ENCODE measurements around the gene FAM234B.

Gene FAM234B

GRCh38 chr12:13104409-13104808 is 60.2 kb downstream of the FAM234B start:
- peak overlapping the region; percentile 100 for H3K27ac ChIP-seq
- no peak for DNase-seq (ENCODE audit: low read depth, low spot score)

- no peak overlapping the region for H3K27ac ChIP-seq
- DNase-seq (ENCODE audit: low read depth, low spot score): no peak
Observed at GRCh38 chr12:13105781-13106180, 61.6 kb downstream of the FAM234B start.

- no peak overlapping the region for H3K27ac ChIP-seq
- DNase-seq (ENCODE audit: low read depth, low spot score): no peak
Observed at GRCh38 chr12:13106666-13107065, 62.5 kb downstream of the FAM234B start.

GRCh38 chr12:13112968-13113367 is 68.8 kb downstream of the FAM234B start:
- no peak overlapping the region for H3K27ac ChIP-seq
- DNase-seq (ENCODE audit: low read depth, low spot score): no peak

GRCh38 chr12:13114251-13115052 is 70.3 kb downstream of the FAM234B start:
- H3K27ac ChIP-seq: no peak overlapping the region
- DNase-seq (ENCODE audit: low read depth, low spot score): no peak

- no peak overlapping the region for H3K27ac ChIP-seq
- no peak for DNase-seq (ENCODE audit: low read depth, low spot score)
Observed at GRCh38 chr12:13116259-13116658, 72.1 kb downstream of the FAM234B start.

- H3K27ac ChIP-seq: no peak overlapping the region
- no peak for DNase-seq (ENCODE audit: low read depth, low spot score)
Observed at GRCh38 chr12:13117029-13117428, 72.8 kb downstream of the FAM234B start.

GRCh38 chr12:13119826-13120225 is 75.6 kb downstream of the FAM234B start:
- no peak overlapping the region for H3K27ac ChIP-seq

GRCh38 chr12:13120413-13120812 is 76.2 kb downstream of the FAM234B start:
- DNase-seq (ENCODE audit: low read depth, low spot score): no peak
- no peak overlapping the region for H3K27ac ChIP-seq

More at GRCh38 chr12:13119826-13120225, 75.6 kb downstream of the FAM234B start:
- no peak for DNase-seq (ENCODE audit: low read depth, low spot score)

- H3K27ac ChIP-seq: no peak overlapping the region
- DNase-seq (ENCODE audit: low read depth, low spot score): no peak
Observed at GRCh38 chr12:13121568-13121967, 77.4 kb downstream of the FAM234B start.

GRCh38 chr12:13124656-13125505 is 80.7 kb downstream of the FAM234B start:
- peak overlapping the region; percentile 17 for H3K27ac ChIP-seq

GRCh38 chr12:13125996-13126395 is 81.8 kb downstream of the FAM234B start:
- DNase-seq (ENCODE audit: low read depth, low spot score): no peak
- H3K27ac ChIP-seq: no peak overlapping the region

More at GRCh38 chr12:13124656-13125505, 80.7 kb downstream of the FAM234B start:
- no peak for DNase-seq (ENCODE audit: low read depth, low spot score)

GRCh38 chr12:13126494-13126893 is 82.3 kb downstream of the FAM234B start:
- H3K27ac ChIP-seq: no peak overlapping the region
- no peak for DNase-seq (ENCODE audit: low read depth, low spot score)

GRCh38 chr12:13127444-13127843 is 83.3 kb downstream of the FAM234B start:
- H3K27ac ChIP-seq: no peak overlapping the region
- no peak for DNase-seq (ENCODE audit: low read depth, low spot score)

- H3K27ac ChIP-seq: no peak overlapping the region
- DNase-seq (ENCODE audit: low read depth, low spot score): no peak
Observed at GRCh38 chr12:13128291-13128965, 84.2 kb downstream of the FAM234B start.

GRCh38 chr12:13130981-13131380 is 86.8 kb downstream of the FAM234B start:
- no peak for DNase-seq (ENCODE audit: low read depth, low spot score)
- no peak overlapping the region for H3K27ac ChIP-seq
